IMR-90 (cell line): ENCODE data around the gene PLCL1. TPM values are rescaled to one million over a fixed set of nuclear protein-coding genes. Genes with fewer than 3 reads are reported as not detected.

Experiments used
- ATAC-seq: fragments of 200-7000 bp; cut with Tn5 transposase; 2 replicates; pipeline ENCODE4 v1.9.1; 2020; ENCODE audit warnings: low read depth, mild to moderate bottlenecking, moderate library complexity
- BruUV-seq: library from RNA; stranded (reverse); fragments of 400-500 nt; replicated peaks from 2 replicates; lab custom pipeline; 2021; lab: Mats Ljungman, UMichigan
- CTCF ChIA-PET: fragments of 300-600 bp; formaldehyde crosslinking; extraction: SDS; loops from one replicate; lab custom pipeline; 2021; ENCODE audit warnings: antibody characterized with exemption; lab: Yijun Ruan, JAX
- POLR2A ChIA-PET: fragments of 300-600 bp; sonication (Branson Sonifier 250); formaldehyde crosslinking; loops from one replicate; lab custom pipeline; 2022; ENCODE audit warnings: antibody characterized with exemption; ENCODE audit not compliant: unreplicated experiment; lab: Charles Lee
- DNase-seq: peaks from one replicate; pipeline ENCODE4 v3.0.0; 2013
- H2AFZ ChIP-seq: replicated peaks from 2 replicates; pipeline ENCODE3; 2013; ENCODE audit warnings: low read length, mild to moderate bottlenecking; ENCODE audit not compliant: poor library complexity
- H2AK5ac ChIP-seq: 2 replicates; pipeline ENCODE4 v1.6.1; 2013; ENCODE audit warnings: low read depth, low read length, inconsistent platforms
- H2AK9ac ChIP-seq: replicated peaks from 2 replicates; pipeline ENCODE3; 2013; ENCODE audit warnings: mild to moderate bottlenecking, low read depth, low read length, moderate library complexity; ENCODE audit not compliant: poor library complexity
- H2BK120ac ChIP-seq: 2 replicates; pipeline ENCODE4 v1.6.1; 2013; ENCODE audit warnings: low read depth, low read length, inconsistent platforms
- H2BK15ac ChIP-seq: 3 replicates; pipeline ENCODE4 v1.6.1; 2013; ENCODE audit warnings: low read depth, low read length, inconsistent platforms
- H2BK20ac ChIP-seq: 2 replicates; pipeline ENCODE4 v1.6.1; 2013; ENCODE audit warnings: low read depth, mild to moderate bottlenecking, inconsistent platforms, low read length, moderate library complexity
- H2BK5ac ChIP-seq: 2 replicates; pipeline ENCODE4 v1.6.1; 2013; ENCODE audit warnings: mild to moderate bottlenecking, low read depth, low read length, inconsistent platforms; ENCODE audit not compliant: poor library complexity, severe bottlenecking
- H3K14ac ChIP-seq: replicated peaks from 2 replicates; pipeline ENCODE4 v1.6.1; 2013; ENCODE audit warnings: low read depth, low read length, inconsistent platforms
- H3K18ac ChIP-seq: 2 replicates; pipeline ENCODE4 v1.6.1; 2013; ENCODE audit warnings: low read depth, low read length, control low read depth
- H3K23ac ChIP-seq: 2 replicates; pipeline ENCODE4 v1.6.1; 2013; ENCODE audit warnings: low read depth, low read length, inconsistent platforms
- H3K27ac ChIP-seq: 2 replicates; pipeline ENCODE4 v1.5.1; 2013; ENCODE audit warnings: mild to moderate bottlenecking, control low read depth, low read length; ENCODE audit not compliant: insufficient read depth
- H3K27me3 ChIP-seq: 2 replicates; pipeline ENCODE4 v1.6.1; 2013; ENCODE audit warnings: low read length; ENCODE audit not compliant: control insufficient read depth, insufficient read depth
- H3K36me3 ChIP-seq: 2 replicates; pipeline ENCODE4 v1.6.1; 2013; ENCODE audit warnings: low read length, mixed read lengths; ENCODE audit not compliant: control insufficient read depth, insufficient read depth
- H3K4ac ChIP-seq: 2 replicates; pipeline ENCODE4 v1.6.1; 2013; ENCODE audit warnings: low read depth, low read length, inconsistent platforms
- H3K4me1 ChIP-seq: 2 replicates; pipeline ENCODE4 v1.6.1; 2013; ENCODE audit warnings: low read length, mixed read lengths; ENCODE audit not compliant: control insufficient read depth, insufficient read depth
- H3K4me2 ChIP-seq: 2 replicates; pipeline ENCODE4 v1.6.1; 2013; ENCODE audit warnings: low read depth, mild to moderate bottlenecking, control low read depth, low read length, moderate library complexity
- H3K4me3 ChIP-seq: 2 replicates; pipeline ENCODE4 v1.5.1; 2013; ENCODE audit warnings: low read depth, mild to moderate bottlenecking, control low read depth, low read length, moderate library complexity; ENCODE audit not compliant: insufficient read depth
- H3K56ac ChIP-seq: 2 replicates; pipeline ENCODE4 v1.6.1; 2013; ENCODE audit warnings: low read length, inconsistent platforms; ENCODE audit not compliant: insufficient read depth; ENCODE audit errors: extremely low read depth
- H3K79me1 ChIP-seq, 2 experiments: 2 replicates each; pipeline ENCODE4 v1.6.1; 2013; ENCODE audit warnings: low read length in 2 of 2, inconsistent platforms in 1 of 2, low read depth in 1 of 2
- H3K9ac ChIP-seq: 2 replicates; pipeline ENCODE4 v1.6.1; 2013; ENCODE audit warnings: low read depth, low read length, control low read depth
- H3K9me1 ChIP-seq: 2 replicates; pipeline ENCODE4 v1.6.1; 2013; ENCODE audit warnings: low read length, inconsistent platforms; ENCODE audit not compliant: insufficient read depth
- H3K9me3 ChIP-seq: 2 replicates; pipeline ENCODE4 v1.6.1; 2013; ENCODE audit warnings: low read length; ENCODE audit not compliant: control insufficient read depth, insufficient read depth
- H4K20me1 ChIP-seq: 2 replicates; pipeline ENCODE4 v1.6.1; 2013; ENCODE audit warnings: low read length, inconsistent platforms; ENCODE audit not compliant: insufficient read depth
- H4K5ac ChIP-seq: 2 replicates; pipeline ENCODE4 v1.6.1; 2013; ENCODE audit warnings: mild to moderate bottlenecking, low read depth, low read length, control low read depth
- H4K8ac ChIP-seq, 2 experiments: 2 replicates each; pipeline ENCODE4 v1.6.1; 2013; ENCODE audit warnings: low read depth in 2 of 2, low read length in 2 of 2, control low read depth in 1 of 2, inconsistent platforms in 1 of 2
- H4K91ac ChIP-seq: 2 replicates; pipeline ENCODE4 v1.6.1; 2013; ENCODE audit warnings: low read depth, low read length, inconsistent platforms; ENCODE audit not compliant: insufficient read depth
- BHLHE40 ChIP-seq: fragments of 150-350 bp; IDR thresholded peaks from 2 replicates; pipeline ENCODE4 v1.6.1; 2016; ENCODE audit warnings: mild to moderate bottlenecking, low read depth, low read length
- CEBPB ChIP-seq: IDR thresholded peaks from 2 replicates; pipeline ENCODE4 v1.6.1; 2012; ENCODE audit warnings: low read depth, low read length, improper control_type of control experiment
- ELK1 ChIP-seq: fragments of 150-350 bp; IDR thresholded peaks from 2 replicates; pipeline ENCODE4 v1.6.1; 2016; ENCODE audit warnings: low read depth, mild to moderate bottlenecking, low read length, moderate library complexity, borderline replicate concordance
- FOS ChIP-seq: fragments of 150-350 bp; IDR thresholded peaks from 2 replicates; pipeline ENCODE4 v1.6.1; 2016; ENCODE audit warnings: low read depth, low read length
- MAFK ChIP-seq: IDR thresholded peaks from 2 replicates; pipeline ENCODE4 v1.6.1; 2012; ENCODE audit warnings: low read depth, low read length, improper control_type of control experiment
- MAZ ChIP-seq: IDR thresholded peaks from 2 replicates; pipeline ENCODE4 v1.6.1; 2012; ENCODE audit warnings: low read depth, mild to moderate bottlenecking, low read length, improper control_type of control experiment, moderate library complexity, borderline replicate concordance
- MXI1 ChIP-seq: IDR thresholded peaks from 2 replicates; pipeline ENCODE4 v1.6.1; 2012; ENCODE audit warnings: low read depth, mild to moderate bottlenecking, low read length, moderate library complexity, borderline replicate concordance
- NFE2L2 ChIP-seq: fragments of 150-350 bp; IDR thresholded peaks from 2 replicates; pipeline ENCODE4 v1.6.1; 2016; ENCODE audit warnings: low read depth, mild to moderate bottlenecking, low read length
- POLR2A ChIP-seq: IDR thresholded peaks from 2 replicates; pipeline ENCODE4 v1.6.1; 2012; ENCODE audit warnings: mild to moderate bottlenecking, low read depth, low read length
- SMC3 ChIP-seq: fragments of 150-350 bp; IDR thresholded peaks from 2 replicates; pipeline ENCODE4 v1.6.1; 2016; ENCODE audit warnings: low read depth, mild to moderate bottlenecking, antibody characterized with exemption, low read length, moderate library complexity
- WGBS, 2 experiments: methylation state at CpG; one replicate each; pipeline versions ENCODE4 v1.1.5 to v1.1.7; 2013; ENCODE audit warnings: missing lambda C conversion rate in 2 of 2; ENCODE audit not compliant: insufficient read length in 1 of 2; ENCODE audit errors: extremely low coverage in 2 of 2; 5-methylcytosine and 5-hydroxymethylcytosine counted together
- dilution Hi-C: fragments of 300-500 bp; cut with HindIII; formaldehyde crosslinking; loops from one replicate; pipeline ENCODE4 v1.14.3; 2018; ENCODE audit warnings: low sequenced_read_pairs; ENCODE audit not compliant: unreplicated experiment
- in situ Hi-C: fragments of 300-500 bp; cut with MboI; formaldehyde crosslinking; loops from 3 replicates; pipeline ENCODE4 v1.14.3; 2019; ENCODE audit warnings: low sequenced_read_pairs, inconsistent platforms, mixed read lengths
- intact Hi-C: fragments of 100-400 bp; cut with micrococcal nuclease; formaldehyde crosslinking; loops from 2 replicates; pipeline ENCODE4 v1.10.0; 2022
- polyA plus RNA-seq, 3 experiments: library from polyadenylated mRNA; depleted of rRNA; stranded (reverse); fragments of >200 nt; gene quantifications; 2 replicates each; pipeline ENCODE4 v1.2.3, GENCODE V29; 2012; ENCODE audit warnings: low replicate concordance in 1 of 3
- total RNA-seq: library from RNA; depleted of rRNA; stranded (reverse); fragments of >200 nt; gene quantifications from 2 replicates; pipeline ENCODE4 v1.2.3, GENCODE V29; 2012
- TF ChIP-seq, protein P1 (sequence below): conservative IDR thresholded peaks from 2 replicates; pipeline ENCODE4 v1.5.1; 2012; ENCODE audit warnings: mild to moderate bottlenecking, low read depth, low read length, improper control_type of control experiment
- TF ChIP-seq, protein P2 (sequence below): fragments of 150-350 bp; IDR thresholded peaks from 2 replicates; pipeline ENCODE4 v1.6.1; 2017; ENCODE audit warnings: mild to moderate bottlenecking, antibody characterized with exemption, low read length, low read depth

Gene PLCL1
- total and polyA plus RNA-seq, 2 of the 4 experiments (the other 2 are of a cell fraction), result 0.14 to 0.18 TPM

DNA sequence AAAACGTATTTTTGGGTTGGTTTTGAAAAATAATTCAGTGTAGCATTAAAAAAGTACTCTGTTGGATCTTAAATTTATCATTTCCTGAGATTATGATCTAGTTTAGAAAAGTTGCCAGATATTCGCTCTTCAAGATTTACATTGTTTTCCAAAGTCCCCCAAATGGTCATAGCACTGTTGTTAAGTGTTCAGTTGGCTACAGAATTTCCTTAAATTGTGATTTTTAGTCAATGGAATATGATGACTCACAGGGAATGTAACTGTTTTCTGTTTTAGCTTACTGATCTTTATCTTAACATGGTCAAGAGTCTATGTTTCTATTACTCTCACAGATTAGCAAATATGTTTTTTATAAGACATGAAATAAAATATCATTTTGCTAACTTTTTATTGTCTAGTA lies 23.2 kb downstream of the PLCL1 start:
- Histone ChIP-seq H4K5ac (no peak overlapping the region), H3K9me1 (no peaks in the 10 kb centered on the region), H4K20me1 (no peaks in the 10 kb centered on the region), H3K4me2 (no peak overlapping the region), H2BK20ac (no peak overlapping the region), H3K14ac (no peak overlapping the region), H4K91ac (no peak overlapping the region), H3K4me3 (no peak overlapping the region), H2BK15ac (no peak overlapping the region), H4K8ac (no peak overlapping the region), H2AK9ac (no peak overlapping the region), H3K4me1 (no peaks in the 10 kb centered on the region), H2BK120ac (no peak overlapping the region), H2AFZ (no peak overlapping the region), H3K18ac (no peak overlapping the region), H3K9ac (no peak overlapping the region), H3K9me3 (no peaks in the 10 kb centered on the region), H3K27ac (no peak overlapping the region), H2AK5ac (no peak overlapping the region), H2BK5ac (no peak overlapping the region), H3K23ac (no peak overlapping the region), H3K36me3 (no peaks in the 10 kb centered on the region), H3K4ac (no peak overlapping the region), H3K56ac (no peak overlapping the region), H3K27me3 (no peaks in the 10 kb centered on the region), H3K79me1 (no peaks in the 10 kb centered on the region)
- intact Hi-C loops, result no loop called here
- ChIA-PET POLR2A (no interaction called here), CTCF (no interaction called here)
- dilution Hi-C loops, result no loop called here
- no peak for DNase-seq
- in situ Hi-C loops, result no loop called here
- no TSS peak for BruUV-seq
- TF ChIP-seq MAFK, result no peak
- TF ChIP-seq BHLHE40, result no peak
- TF ChIP-seq NFE2L2, result no peak
- no peak for TF ChIP-seq ELK1
- TF ChIP-seq CEBPB, result no peak
- no peak for TF ChIP-seq MAZ
- TF ChIP-seq MXI1, result no peak
- no peak for TF ChIP-seq FOS
- no peak for TF ChIP-seq SMC3
- TF ChIP-seq, protein P1, sequence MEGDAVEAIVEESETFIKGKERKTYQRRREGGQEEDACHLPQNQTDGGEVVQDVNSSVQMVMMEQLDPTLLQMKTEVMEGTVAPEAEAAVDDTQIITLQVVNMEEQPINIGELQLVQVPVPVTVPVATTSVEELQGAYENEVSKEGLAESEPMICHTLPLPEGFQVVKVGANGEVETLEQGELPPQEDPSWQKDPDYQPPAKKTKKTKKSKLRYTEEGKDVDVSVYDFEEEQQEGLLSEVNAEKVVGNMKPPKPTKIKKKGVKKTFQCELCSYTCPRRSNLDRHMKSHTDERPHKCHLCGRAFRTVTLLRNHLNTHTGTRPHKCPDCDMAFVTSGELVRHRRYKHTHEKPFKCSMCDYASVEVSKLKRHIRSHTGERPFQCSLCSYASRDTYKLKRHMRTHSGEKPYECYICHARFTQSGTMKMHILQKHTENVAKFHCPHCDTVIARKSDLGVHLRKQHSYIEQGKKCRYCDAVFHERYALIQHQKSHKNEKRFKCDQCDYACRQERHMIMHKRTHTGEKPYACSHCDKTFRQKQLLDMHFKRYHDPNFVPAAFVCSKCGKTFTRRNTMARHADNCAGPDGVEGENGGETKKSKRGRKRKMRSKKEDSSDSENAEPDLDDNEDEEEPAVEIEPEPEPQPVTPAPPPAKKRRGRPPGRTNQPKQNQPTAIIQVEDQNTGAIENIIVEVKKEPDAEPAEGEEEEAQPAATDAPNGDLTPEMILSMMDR, result no peak
- no peak for TF ChIP-seq POLR2A
- TF ChIP-seq, protein P2, sequence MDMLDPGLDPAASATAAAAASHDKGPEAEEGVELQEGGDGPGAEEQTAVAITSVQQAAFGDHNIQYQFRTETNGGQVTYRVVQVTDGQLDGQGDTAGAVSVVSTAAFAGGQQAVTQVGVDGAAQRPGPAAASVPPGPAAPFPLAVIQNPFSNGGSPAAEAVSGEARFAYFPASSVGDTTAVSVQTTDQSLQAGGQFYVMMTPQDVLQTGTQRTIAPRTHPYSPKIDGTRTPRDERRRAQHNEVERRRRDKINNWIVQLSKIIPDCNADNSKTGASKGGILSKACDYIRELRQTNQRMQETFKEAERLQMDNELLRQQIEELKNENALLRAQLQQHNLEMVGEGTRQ, result no peak
- ATAC-seq, result no peak
- no CpG with 5 or more reads among the region's 2 CpGs for WGBS, 2 experiments
